Measurements from ENCODE around the gene PBX3. TPM values are rescaled to one million over a fixed set of nuclear protein-coding genes. Genes with fewer than 3 reads are reported as not detected.

The PBX3 gene
- total RNA-seq, 2 experiments from 2014 or later = 40.8 to 54.6 TPM

DNA sequence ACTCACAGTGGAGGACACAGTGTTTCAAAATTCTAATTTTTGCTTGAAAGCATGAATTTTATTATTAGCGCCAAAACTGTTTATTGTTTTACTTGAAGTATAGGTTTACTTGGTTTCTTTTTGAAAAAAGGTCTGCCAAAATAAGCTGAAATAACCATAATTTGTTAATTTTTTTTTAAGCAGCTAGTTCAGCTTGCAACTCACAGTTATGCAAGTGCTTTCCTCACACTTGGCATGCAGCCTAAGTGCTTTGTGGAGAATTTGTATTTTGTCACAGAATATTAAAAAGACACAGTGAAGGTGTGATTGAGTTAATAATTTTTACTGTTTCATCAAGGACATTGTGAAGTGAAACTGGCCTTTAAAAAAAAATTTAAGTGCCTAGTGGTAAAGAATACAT is 21.6 kb downstream of the PBX3 start:
- H3K27ac ChIP-seq (ENCODE audit: low read depth, low read length, poor library complexity, severe bottlenecking) = no peak overlapping the region
- TF ChIP-seq, protein P1, sequence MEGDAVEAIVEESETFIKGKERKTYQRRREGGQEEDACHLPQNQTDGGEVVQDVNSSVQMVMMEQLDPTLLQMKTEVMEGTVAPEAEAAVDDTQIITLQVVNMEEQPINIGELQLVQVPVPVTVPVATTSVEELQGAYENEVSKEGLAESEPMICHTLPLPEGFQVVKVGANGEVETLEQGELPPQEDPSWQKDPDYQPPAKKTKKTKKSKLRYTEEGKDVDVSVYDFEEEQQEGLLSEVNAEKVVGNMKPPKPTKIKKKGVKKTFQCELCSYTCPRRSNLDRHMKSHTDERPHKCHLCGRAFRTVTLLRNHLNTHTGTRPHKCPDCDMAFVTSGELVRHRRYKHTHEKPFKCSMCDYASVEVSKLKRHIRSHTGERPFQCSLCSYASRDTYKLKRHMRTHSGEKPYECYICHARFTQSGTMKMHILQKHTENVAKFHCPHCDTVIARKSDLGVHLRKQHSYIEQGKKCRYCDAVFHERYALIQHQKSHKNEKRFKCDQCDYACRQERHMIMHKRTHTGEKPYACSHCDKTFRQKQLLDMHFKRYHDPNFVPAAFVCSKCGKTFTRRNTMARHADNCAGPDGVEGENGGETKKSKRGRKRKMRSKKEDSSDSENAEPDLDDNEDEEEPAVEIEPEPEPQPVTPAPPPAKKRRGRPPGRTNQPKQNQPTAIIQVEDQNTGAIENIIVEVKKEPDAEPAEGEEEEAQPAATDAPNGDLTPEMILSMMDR (conservative IDR thresholded peaks at IDR 0.05; ENCODE audit: low read length) = no peak
- no peaks in the 10 kb centered on the region for H4K20me1 ChIP-seq (ENCODE audit: insufficient read depth, low read length)
- intact Hi-C loops (cut with micrococcal nuclease; ENCODE audit: unreplicated experiment) = loop anchor here (10.0 kb wide), 1 partner anchor 994 kb away; the partner anchor contains the start of genes NR6A1 and OLFML2A
- no peaks in the 10 kb centered on the region for H3K36me3 ChIP-seq (ENCODE audit: insufficient read depth, low read length)
- POLR2A ChIA-PET = no interaction called here
- H3K9me3 ChIP-seq (ENCODE audit: low read length) = no peaks in the 10 kb centered on the region
- CTCF ChIA-PET (ENCODE audit: unreplicated experiment) = no interaction called here
- no peaks in the 10 kb centered on the region for H3K79me2 ChIP-seq (ENCODE audit: insufficient read depth, low read depth, low read length)
- no peak overlapping the region for H2AFZ ChIP-seq (ENCODE audit: low read length)
- peaks cover 9% of the 10 kb centered on the region for H3K4me1 ChIP-seq (ENCODE audit: insufficient read depth, low read length, poor library complexity, severe bottlenecking)
- H3K4me2 ChIP-seq (ENCODE audit: low read length) = no peak overlapping the region
- no peak overlapping the region for H3K4me3 ChIP-seq (ENCODE audit: low read depth, low read length, poor library complexity, severe bottlenecking)
- no TSS peak for BruUV-seq (replicated peaks)
- H3K9me2 ChIP-seq (ENCODE audit: insufficient read depth, low read length) = no peaks in the 10 kb centered on the region
- no peak for DNase-seq (ENCODE audit: low spot score)

DNA sequence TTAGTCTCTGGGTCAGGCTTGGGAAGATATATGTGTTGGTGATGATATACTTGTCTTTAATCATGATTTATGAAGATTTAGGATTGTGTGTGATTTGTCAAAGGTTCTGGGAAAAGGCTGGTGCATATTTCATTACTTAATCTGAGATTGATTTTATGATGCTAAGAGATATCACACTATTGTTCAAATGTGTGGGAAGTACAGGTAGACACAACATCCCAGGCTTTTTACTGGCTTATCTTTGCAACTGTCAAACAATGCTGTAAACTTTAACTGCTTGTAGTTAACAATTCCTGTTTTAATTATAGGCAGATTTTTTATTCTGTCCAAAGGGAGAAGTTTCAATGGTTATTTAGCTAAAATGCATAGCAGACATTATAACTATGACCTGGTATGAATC is 23.9 kb downstream of the PBX3 start:
- BruUV-seq (replicated peaks) = no TSS peak
- Histone ChIP-seq H3K79me2 (ENCODE audit: insufficient read depth, low read depth, low read length) (no peaks in the 10 kb centered on the region), H3K4me1 (ENCODE audit: insufficient read depth, low read length, poor library complexity, severe bottlenecking) (peaks cover 9% of the 10 kb centered on the region), H4K20me1 (ENCODE audit: insufficient read depth, low read length) (no peaks in the 10 kb centered on the region), H3K4me2 (ENCODE audit: low read length) (no peak overlapping the region), H3K27ac (ENCODE audit: low read depth, low read length, poor library complexity, severe bottlenecking) (no peak overlapping the region), H3K36me3 (ENCODE audit: insufficient read depth, low read length) (no peaks in the 10 kb centered on the region), H3K9me3 (ENCODE audit: low read length) (0 out of 2 replicates have a peak, but pooled peaks cover 7% of the 10 kb centered on the region), H3K4me3 (ENCODE audit: low read depth, low read length, poor library complexity, severe bottlenecking) (no peak overlapping the region), H3K9me2 (ENCODE audit: insufficient read depth, low read length) (no peaks in the 10 kb centered on the region), H2AFZ (ENCODE audit: low read length) (no peak overlapping the region)
- ChIA-PET CTCF (ENCODE audit: unreplicated experiment) (no interaction called here), POLR2A (no interaction called here)
- TF ChIP-seq, protein P1 (conservative IDR thresholded peaks at IDR 0.05; ENCODE audit: low read length) = no peak
- TF ChIP-seq EZH2phosphoT487 (IDR thresholded peaks at IDR 0.05; ENCODE audit: borderline replicate concordance, low read depth, low read length) = no peak
- DNase-seq (ENCODE audit: low spot score) = no peak
- intact Hi-C loops (cut with micrococcal nuclease; ENCODE audit: unreplicated experiment) = no loop called here

DNA sequence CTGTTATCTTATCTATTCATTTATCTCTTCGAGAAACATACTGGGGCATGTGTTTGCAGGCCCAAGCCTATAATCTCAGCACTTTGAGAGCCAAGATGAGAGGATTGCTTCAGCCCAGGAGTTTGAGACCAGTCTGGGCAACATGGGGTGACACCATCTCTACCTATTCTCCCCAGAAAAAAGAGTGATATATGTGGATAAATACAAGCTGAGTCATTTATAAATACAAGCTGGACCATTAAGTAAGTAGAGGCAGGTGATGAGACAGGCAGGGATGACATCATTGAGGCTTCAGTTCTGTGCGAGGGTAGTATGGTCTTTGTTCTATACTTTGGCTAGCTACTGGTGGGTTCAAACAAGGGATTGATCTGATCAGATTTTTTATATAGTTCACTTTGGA is 25.6 kb downstream of the PBX3 start:
- Histone ChIP-seq H3K9me3 (ENCODE audit: low read length) (0 out of 2 replicates have a peak, but pooled peaks cover 7% of the 10 kb centered on the region), H2AFZ (ENCODE audit: low read length) (no peak overlapping the region), H3K79me2 (ENCODE audit: insufficient read depth, low read depth, low read length) (no peaks in the 10 kb centered on the region), H4K20me1 (ENCODE audit: insufficient read depth, low read length) (no peaks in the 10 kb centered on the region), H3K4me3 (ENCODE audit: low read depth, low read length, poor library complexity, severe bottlenecking) (no peak overlapping the region), H3K9me2 (ENCODE audit: insufficient read depth, low read length) (no peaks in the 10 kb centered on the region), H3K36me3 (ENCODE audit: insufficient read depth, low read length) (no peaks in the 10 kb centered on the region), H3K27ac (ENCODE audit: low read depth, low read length, poor library complexity, severe bottlenecking) (no peak overlapping the region), H3K4me2 (ENCODE audit: low read length) (no peak overlapping the region), H3K4me1 (ENCODE audit: insufficient read depth, low read length, poor library complexity, severe bottlenecking) (no peaks in the 10 kb centered on the region)
- ChIA-PET POLR2A (interaction anchor here (1.1 kb wide), 1 partner anchor 13 kb away, joined by 3 read pairs; no protein-coding TSS in a partner anchor), CTCF (ENCODE audit: unreplicated experiment) (no interaction called here)
- no peak for DNase-seq (ENCODE audit: low spot score)
- no peak for TF ChIP-seq EZH2phosphoT487 (IDR thresholded peaks at IDR 0.05; ENCODE audit: borderline replicate concordance, low read depth, low read length)
- TF ChIP-seq, protein P1 (conservative IDR thresholded peaks at IDR 0.05; ENCODE audit: low read length) = no peak
- intact Hi-C loops (cut with micrococcal nuclease; ENCODE audit: unreplicated experiment) = no loop called here
- BruUV-seq (replicated peaks) = no TSS peak

Measured in OCI-LY7 (cell line).